ENCODE measurements around the gene COMMD3. TPM values are rescaled to one million over a fixed set of nuclear protein-coding genes. Genes with fewer than 3 reads are reported as not detected.

The COMMD3 gene
- total RNA-seq, 1 experiment from 2014 or later: 2.6 TPM

GRCh38 chr10:22323538-22324305, 7.5 kb downstream of the COMMD3 start (continued):
- TF ChIP-seq ERG (CRISPR knock-in tag; IDR thresholded peaks at IDR 0.05) (no peak), ELF4 (CRISPR knock-in tag; IDR thresholded peaks at IDR 0.05; ENCODE audit: low read depth) (no peak), EMX1 (CRISPR knock-in tag; IDR thresholded peaks at IDR 0.05) (no peak), E2F4 (CRISPR knock-in tag; IDR thresholded peaks at IDR 0.05; ENCODE audit: borderline replicate concordance, low read depth) (no peak), NR1H2 (CRISPR knock-in tag; IDR thresholded peaks at IDR 0.05) (no peak), OVOL2 (CRISPR knock-in tag; IDR thresholded peaks at IDR 0.05; ENCODE audit: borderline replicate concordance) (no peak), GTF2I (CRISPR knock-in tag; conservative IDR thresholded peaks at IDR 0.05) (no peak), ZNF219 (CRISPR knock-in tag; IDR thresholded peaks at IDR 0.05; ENCODE audit: borderline replicate concordance) (no peak), TCF7 (CRISPR knock-in tag; IDR thresholded peaks at IDR 0.05; ENCODE audit: low read depth) (no peak), RELA (CRISPR knock-in tag; IDR thresholded peaks at IDR 0.05; ENCODE audit: borderline replicate concordance) (no peak), KAT7 (CRISPR knock-in tag; IDR thresholded peaks at IDR 0.05; ENCODE audit: borderline replicate concordance) (no peak), CTCF (IDR thresholded peaks at IDR 0.05) (no peak), CREM (CRISPR knock-in tag; IDR thresholded peaks at IDR 0.05) (no peak), ARID4B (CRISPR knock-in tag; IDR thresholded peaks at IDR 0.05; ENCODE audit: borderline replicate concordance) (no peak)

- CTCF ChIA-PET: no interaction called here
- no peaks in the 10 kb centered on the region for H3K36me3 Mint-ChIP-seq
- TF ChIP-seq SP1 (CRISPR knock-in tag; conservative IDR thresholded peaks at IDR 0.05): no peak
- no peak for TF ChIP-seq ERG (CRISPR knock-in tag; IDR thresholded peaks at IDR 0.05)
- TF ChIP-seq CDX4 (CRISPR knock-in tag; IDR thresholded peaks at IDR 0.05; ENCODE audit: borderline replicate concordance): no peak
- no peak for TF ChIP-seq ZNF396 (CRISPR knock-in tag; IDR thresholded peaks at IDR 0.05; ENCODE audit: borderline replicate concordance)
- no peak for TF ChIP-seq AFF4 (CRISPR knock-in tag; IDR thresholded peaks at IDR 0.05; ENCODE audit: borderline replicate concordance)
- ATAC-seq: no peak
- POLR2A ChIA-PET: no interaction called here
- H3K9me3 Mint-ChIP-seq: no peaks in the 10 kb centered on the region
- H3K4me1 Mint-ChIP-seq: peaks cover 47% of the 10 kb centered on the region
- peaks cover 85% of the 10 kb centered on the region for H3K27me3 Mint-ChIP-seq (ENCODE audit: low read depth)
- H3K4me3 Mint-ChIP-seq: peak overlapping the region; percentile 78
- H3K27ac Mint-ChIP-seq: no peak overlapping the region
- DNase-seq (ENCODE audit: low spot score): no peak
Measured at GRCh38 chr10:22324413-22324812, 8.2 kb downstream of the COMMD3 start.
